HepG2 (cell line): ENCODE data around the gene MT1M. TPM values are rescaled to one million over a fixed set of nuclear protein-coding genes. Genes with fewer than 3 reads are reported as not detected.

ENCODE experiments used
- ATF7 ChIP-seq, 2 experiments: fragments of 450-650 bp in 1 of 2; sonication (generic) in 1 of 2; formaldehyde crosslinking in 1 of 2; IDR thresholded peaks; 2 replicates each; pipeline versions ENCODE4 v1.4.0 to v1.6.1; 2016 to 2020; ENCODE audit warnings: antibody characterized with exemption in 1 of 2, mild to moderate bottlenecking in 1 of 2, missing genetic modification reagents in 1 of 2
- IRF9 ChIP-seq: sonication (generic); formaldehyde crosslinking; IDR thresholded peaks from 2 replicates; pipeline ENCODE4 v1.8.0; 2022; ENCODE audit warnings: missing genetic modification reagents, mild to moderate bottlenecking, borderline replicate concordance
- ISX ChIP-seq: sonication (generic); formaldehyde crosslinking; conservative IDR thresholded peaks from 2 replicates; pipeline ENCODE4 v1.5.0; 2020; ENCODE audit warnings: missing genetic modification reagents
- KAT8 ChIP-seq: IDR thresholded peaks from 2 replicates; pipeline ENCODE4 v1.6.1; 2016; ENCODE audit warnings: missing genetic modification reagents, missing compliant biosample characterization
- LCORL ChIP-seq, 2 experiments: fragments of 450-650 bp in 1 of 2; sonication (generic) in 1 of 2; formaldehyde crosslinking in 1 of 2; IDR thresholded peaks; 2 replicates each; pipeline versions ENCODE4 v1.5.0 to v1.6.1; 2017 to 2020; ENCODE audit warnings: antibody characterized with exemption in 1 of 2, missing genetic modification reagents in 1 of 2
- SIN3A ChIP-seq: IDR thresholded peaks from 2 replicates; pipeline ENCODE4 v1.6.1; 2011; ENCODE audit warnings: low read depth, mild to moderate bottlenecking, control low read depth, low read length, borderline replicate concordance
- XRCC5 ChIP-seq: fragments of 200-400 bp; formaldehyde crosslinking; optimal IDR thresholded peaks from 2 replicates; pipeline ENCODE3; 2017; ENCODE audit warnings: mild to moderate bottlenecking, low read length
- ZNF382 ChIP-seq: sonication (generic); formaldehyde crosslinking; IDR thresholded peaks from 2 replicates; pipeline ENCODE4 v1.5.0; 2020; ENCODE audit warnings: missing genetic modification reagents, mild to moderate bottlenecking, borderline replicate concordance
- ZNF609 ChIP-seq: sonication (generic); formaldehyde crosslinking; IDR thresholded peaks from 2 replicates; pipeline ENCODE4 v1.4.0; 2020; ENCODE audit warnings: mild to moderate bottlenecking, missing genetic modification reagents, borderline replicate concordance
- ZNF660 ChIP-seq: sonication (generic); formaldehyde crosslinking; IDR thresholded peaks from 2 replicates; pipeline ENCODE4 v1.5.1; 2020; ENCODE audit warnings: mild to moderate bottlenecking, low read depth, missing genetic modification reagents, borderline replicate concordance
- ZSCAN22 ChIP-seq: sonication (generic); formaldehyde crosslinking; IDR thresholded peaks from 2 replicates; pipeline ENCODE4 v1.4.0; 2020; ENCODE audit warnings: mild to moderate bottlenecking, missing genetic modification reagents
- polyA plus RNA-seq, 8 experiments: library from polyadenylated mRNA; depleted of rRNA in 3 of 8; stranded (reverse) in 7 of 8; unstranded in 1 of 8; fragments of >200 nt; fragmentation: Illumina TruSeq in 4 of 8; extraction: Trizol in 4 of 8; gene quantifications; 2 replicates each; pipeline versions ENCODE4 v1.2.1 to v1.2.3, GENCODE V29; 2011 to 2016; ENCODE audit warnings: low read depth in 4 of 8, missing spikeins in 1 of 8, mixed read lengths in 1 of 8; ENCODE audit not compliant: insufficient read depth in 1 of 8
- total RNA-seq, 5 experiments: library from RNA; depleted of rRNA; stranded (reverse); fragments of >200 nt; fragmentation: Illumina TruSeq; extraction: Trizol; gene quantifications; 2 replicates each; pipeline ENCODE4 v1.2.3, GENCODE V29; 2016; ENCODE audit warnings: low read depth in 1 of 5
- TF ChIP-seq, protein P1 (sequence below): sonication (generic); formaldehyde crosslinking; IDR thresholded peaks from 2 replicates; pipeline ENCODE4 v1.4.0; 2020; ENCODE audit warnings: missing genetic modification reagents, borderline replicate concordance
- TF ChIP-seq, protein P2 (sequence below): IDR thresholded peaks from 2 replicates; pipeline ENCODE4 v1.6.1; 2016; ENCODE audit warnings: missing biosample characterization, missing genetic modification reagents, low read depth

Gene MT1M
- total and polyA plus RNA-seq, 2 of the 13 experiments (the other 11 are each of a cell fraction or from before 2014, with no cell fraction given): 4.6 TPM; not detected in 1

DNA sequence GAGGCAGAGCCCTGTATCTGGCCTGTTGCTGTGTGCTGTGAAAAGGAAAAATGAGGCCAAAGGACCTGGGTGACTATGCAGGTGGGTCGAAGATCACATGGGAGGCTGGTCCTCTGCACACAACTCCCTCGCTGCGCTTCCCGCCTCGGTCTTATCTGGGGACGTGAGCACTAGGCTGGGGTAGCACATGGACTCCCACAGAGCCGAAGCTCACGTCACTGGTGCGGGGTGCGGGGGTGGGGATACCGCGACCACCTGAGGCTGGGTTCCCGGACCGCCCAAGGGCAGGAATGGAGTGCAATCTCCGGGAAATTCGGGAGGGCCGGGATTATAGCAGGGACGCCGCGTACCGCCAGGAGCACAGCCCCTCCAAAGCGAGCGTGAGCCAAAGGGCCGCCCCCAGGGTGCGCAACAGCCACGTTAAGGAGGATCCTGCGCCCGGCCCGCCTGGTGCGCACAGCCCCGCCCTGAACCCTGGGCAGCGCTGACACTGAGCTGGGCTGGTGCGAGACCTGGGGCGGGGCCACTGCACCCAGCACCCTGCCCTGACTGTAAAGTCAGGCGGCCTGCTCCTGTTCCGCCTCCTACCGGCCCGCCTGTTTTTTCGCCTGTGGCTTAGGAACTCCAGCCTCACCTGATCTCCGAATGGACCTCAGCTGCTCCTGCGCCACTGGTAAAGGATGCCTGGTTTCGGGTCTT, 10.8 kb downstream of the MT1M start (continued):
- TF ChIP-seq SIN3A: no peak
- TF ChIP-seq, protein P1, sequence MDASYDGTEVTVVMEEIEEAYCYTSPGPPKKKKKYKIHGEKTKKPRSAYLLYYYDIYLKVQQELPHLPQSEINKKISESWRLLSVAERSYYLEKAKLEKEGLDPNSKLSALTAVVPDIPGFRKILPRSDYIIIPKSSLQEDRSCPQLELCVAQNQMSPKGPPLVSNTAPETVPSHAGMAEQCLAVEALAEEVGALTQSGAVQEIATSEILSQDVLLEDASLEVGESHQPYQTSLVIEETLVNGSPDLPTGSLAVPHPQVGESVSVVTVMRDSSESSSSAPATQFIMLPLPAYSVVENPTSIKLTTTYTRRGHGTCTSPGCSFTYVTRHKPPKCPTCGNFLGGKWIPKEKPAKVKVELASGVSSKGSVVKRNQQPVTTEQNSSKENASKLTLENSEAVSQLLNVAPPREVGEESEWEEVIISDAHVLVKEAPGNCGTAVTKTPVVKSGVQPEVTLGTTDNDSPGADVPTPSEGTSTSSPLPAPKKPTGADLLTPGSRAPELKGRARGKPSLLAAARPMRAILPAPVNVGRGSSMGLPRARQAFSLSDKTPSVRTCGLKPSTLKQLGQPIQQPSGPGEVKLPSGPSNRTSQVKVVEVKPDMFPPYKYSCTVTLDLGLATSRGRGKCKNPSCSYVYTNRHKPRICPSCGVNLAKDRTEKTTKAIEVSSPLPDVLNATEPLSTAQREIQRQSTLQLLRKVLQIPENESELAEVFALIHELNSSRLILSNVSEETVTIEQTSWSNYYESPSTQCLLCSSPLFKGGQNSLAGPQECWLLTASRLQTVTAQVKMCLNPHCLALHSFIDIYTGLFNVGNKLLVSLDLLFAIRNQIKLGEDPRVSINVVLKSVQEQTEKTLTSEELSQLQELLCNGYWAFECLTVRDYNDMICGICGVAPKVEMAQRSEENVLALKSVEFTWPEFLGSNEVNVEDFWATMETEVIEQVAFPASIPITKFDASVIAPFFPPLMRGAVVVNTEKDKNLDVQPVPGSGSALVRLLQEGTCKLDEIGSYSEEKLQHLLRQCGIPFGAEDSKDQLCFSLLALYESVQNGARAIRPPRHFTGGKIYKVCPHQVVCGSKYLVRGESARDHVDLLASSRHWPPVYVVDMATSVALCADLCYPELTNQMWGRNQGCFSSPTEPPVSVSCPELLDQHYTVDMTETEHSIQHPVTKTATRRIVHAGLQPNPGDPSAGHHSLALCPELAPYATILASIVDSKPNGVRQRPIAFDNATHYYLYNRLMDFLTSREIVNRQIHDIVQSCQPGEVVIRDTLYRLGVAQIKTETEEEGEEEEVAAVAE (CRISPR knock-in tag): no peak
- TF ChIP-seq ZSCAN22 (CRISPR knock-in tag): no peak
- no peak for TF ChIP-seq ZNF382 (CRISPR knock-in tag)
- TF ChIP-seq ZNF660 (CRISPR knock-in tag): no peak
- TF ChIP-seq IRF9 (CRISPR knock-in tag): no peak
- TF ChIP-seq XRCC5: no peak
- TF ChIP-seq KAT8 (CRISPR knock-in tag): no peak
- TF ChIP-seq, protein P2, sequence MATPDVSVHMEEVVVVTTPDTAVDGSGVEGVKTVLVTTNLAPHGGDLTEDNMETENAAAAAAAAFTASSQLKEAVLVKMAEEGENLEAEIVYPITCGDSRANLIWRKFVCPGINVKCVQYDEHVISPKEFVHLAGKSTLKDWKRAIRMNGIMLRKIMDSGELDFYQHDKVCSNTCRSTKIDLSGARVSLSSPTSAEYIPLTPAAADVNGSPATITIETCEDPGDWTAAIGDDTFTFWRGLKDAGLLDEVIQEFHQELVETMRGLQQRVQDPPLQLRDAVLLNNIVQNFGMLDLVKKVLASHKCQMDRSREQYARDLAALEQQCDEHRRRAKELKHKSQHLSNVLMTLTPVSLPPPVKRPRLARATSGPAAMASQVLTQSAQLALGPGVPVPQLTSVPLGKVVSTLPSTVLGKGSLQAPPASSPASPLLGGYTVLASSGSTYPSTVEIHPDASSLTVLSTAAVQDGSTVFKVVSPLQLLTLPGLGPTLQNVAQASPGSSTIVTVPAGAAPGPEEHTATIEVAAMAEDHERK (CRISPR knock-in tag): no peak
- no peak for TF ChIP-seq LCORL (IDR thresholded peaks at IDR 0.05)
- TF ChIP-seq LCORL (CRISPR knock-in tag; IDR thresholded peaks at IDR 0.05): peak; percentile 15; the same call in 1 of the 2 replicates
- no peak for TF ChIP-seq ISX (CRISPR knock-in tag)
- TF ChIP-seq ZNF609 (CRISPR knock-in tag): 0 out of 2 replicates have a peak, but pooled peaks have one; percentile 18
- TF ChIP-seq ATF7 (IDR thresholded peaks at IDR 0.05): no peak
- peak; percentile 57; the same call in 1 of the 2 replicates for TF ChIP-seq ATF7 (CRISPR knock-in tag; IDR thresholded peaks at IDR 0.05)
